SU-DHL-6 (cell line): ENCODE measurements around the gene SLC66A1.

Source experiments
- CTCF ChIP-seq: fragments of 200-600 bp; sonication (generic); IDR thresholded peaks from one replicate; pipeline ENCODE4 v1.5.1; 2017; ENCODE audit warnings: antibody characterized with exemption, mild to moderate bottlenecking, low read length, moderate library complexity; ENCODE audit not compliant: insufficient read depth, poor library complexity, severe bottlenecking
- EZH2phosphoT487 ChIP-seq: fragments of 200-600 bp; sonication (generic), shearing (Covaris generic); conservative IDR thresholded peaks from 2 replicates; pipeline ENCODE4 v1.6.1; 2018; ENCODE audit warnings: mild to moderate bottlenecking, antibody characterized with exemption, low read length, moderate library complexity, mixed read lengths

GRCh38 chr1:19347533-19348172 lies 35.5 kb downstream of the SLC66A1 start:
- TF ChIP-seq CTCF (no peak), EZH2phosphoT487 (no peak)
